Measurements from ENCODE around the gene IQGAP2.
"Not testable (repeated sequence)": the region's sequence is repeated elsewhere in the genome, so short reads cannot be mapped to it uniquely, and the experiment has no call there.

Gene IQGAP2

GRCh38 chr5:76582230-76583162 is 179.4 kb downstream of the IQGAP2 start:
- DNase-seq = no peak

GRCh38 chr5:76583163-76584047 is 180.3 kb downstream of the IQGAP2 start:
- no peak for DNase-seq

- DNase-seq = no peak
Observed at GRCh38 chr5:76585783-76586217, 182.7 kb downstream of the IQGAP2 start.

- DNase-seq = no peak
Observed at GRCh38 chr5:76586531-76586930, 183.4 kb downstream of the IQGAP2 start.

GRCh38 chr5:76590027-76590426 is 186.9 kb downstream of the IQGAP2 start:
- no peak for DNase-seq

GRCh38 chr5:76591366-76591765 is 188.3 kb downstream of the IQGAP2 start:
- no peak for DNase-seq

GRCh38 chr5:76592692-76593091 is 189.6 kb downstream of the IQGAP2 start:
- no peak for DNase-seq

GRCh38 chr5:76594107-76594506 is 191.0 kb downstream of the IQGAP2 start:
- DNase-seq = no peak

GRCh38 chr5:76595755-76596481 is 192.8 kb downstream of the IQGAP2 start:
- no peak for DNase-seq

GRCh38 chr5:76598531-76598930 is 195.4 kb downstream of the IQGAP2 start:
- no peak for DNase-seq

GRCh38 chr5:76600716-76601115 is 197.6 kb downstream of the IQGAP2 start:
- DNase-seq = no peak

GRCh38 chr5:76601470-76601869 is 198.4 kb downstream of the IQGAP2 start:
- DNase-seq = no peak

GRCh38 chr5:76602094-76602726 is 199.1 kb downstream of the IQGAP2 start:
- no peak for DNase-seq

GRCh38 chr5:76603991-76604390 is 200.9 kb downstream of the IQGAP2 start:
- DNase-seq = not testable (repeated sequence)

GRCh38 chr5:76604838-76605237 is 201.8 kb downstream of the IQGAP2 start:
- DNase-seq = no peak

GRCh38 chr5:76606701-76607100 is 203.6 kb downstream of the IQGAP2 start:
- DNase-seq = no peak

- DNase-seq = no peak
Observed at GRCh38 chr5:76607353-76607871, 204.3 kb downstream of the IQGAP2 start.

- DNase-seq = no peak
Observed at GRCh38 chr5:76608833-76609232, 205.7 kb downstream of the IQGAP2 start.

GRCh38 chr5:76610196-76610595 is 207.1 kb downstream of the IQGAP2 start:
- no peak for DNase-seq

- DNase-seq = no peak
Observed at GRCh38 chr5:76612942-76613341, 209.9 kb downstream of the IQGAP2 start.

- no peak for DNase-seq
Observed at GRCh38 chr5:76615759-76616158, 212.7 kb downstream of the IQGAP2 start.

- no peak for DNase-seq
Observed at GRCh38 chr5:76616206-76616605, 213.1 kb downstream of the IQGAP2 start.
